ENCODE results near the gene KRT12.

DNA sequence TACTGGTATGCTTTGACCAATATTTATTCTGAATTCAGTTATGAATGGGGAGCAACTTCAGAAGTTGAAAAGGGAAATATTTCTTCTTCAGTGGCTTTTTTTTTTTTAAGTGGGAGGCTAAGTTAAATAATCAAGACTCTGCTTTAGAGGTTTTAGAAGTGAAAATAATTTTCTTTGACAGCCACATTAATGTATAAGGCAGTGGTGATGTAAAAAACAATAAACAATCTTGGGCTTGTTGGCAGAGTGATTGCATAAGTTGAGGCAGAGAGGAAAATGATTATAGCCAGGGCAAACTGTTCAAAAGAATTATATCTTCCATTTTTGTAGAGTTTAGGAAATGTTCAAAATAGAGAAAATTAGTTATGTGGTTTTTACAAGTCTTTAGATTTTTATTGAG is 5.4 kb upstream of the KRT12 start:
- TF ChIP-seq EZH2 (IDR thresholded peaks at IDR 0.05; ENCODE audit: borderline replicate concordance, low read depth, low read length, poor library complexity, severe bottlenecking) = no peak
- TF ChIP-seq, protein P1, sequence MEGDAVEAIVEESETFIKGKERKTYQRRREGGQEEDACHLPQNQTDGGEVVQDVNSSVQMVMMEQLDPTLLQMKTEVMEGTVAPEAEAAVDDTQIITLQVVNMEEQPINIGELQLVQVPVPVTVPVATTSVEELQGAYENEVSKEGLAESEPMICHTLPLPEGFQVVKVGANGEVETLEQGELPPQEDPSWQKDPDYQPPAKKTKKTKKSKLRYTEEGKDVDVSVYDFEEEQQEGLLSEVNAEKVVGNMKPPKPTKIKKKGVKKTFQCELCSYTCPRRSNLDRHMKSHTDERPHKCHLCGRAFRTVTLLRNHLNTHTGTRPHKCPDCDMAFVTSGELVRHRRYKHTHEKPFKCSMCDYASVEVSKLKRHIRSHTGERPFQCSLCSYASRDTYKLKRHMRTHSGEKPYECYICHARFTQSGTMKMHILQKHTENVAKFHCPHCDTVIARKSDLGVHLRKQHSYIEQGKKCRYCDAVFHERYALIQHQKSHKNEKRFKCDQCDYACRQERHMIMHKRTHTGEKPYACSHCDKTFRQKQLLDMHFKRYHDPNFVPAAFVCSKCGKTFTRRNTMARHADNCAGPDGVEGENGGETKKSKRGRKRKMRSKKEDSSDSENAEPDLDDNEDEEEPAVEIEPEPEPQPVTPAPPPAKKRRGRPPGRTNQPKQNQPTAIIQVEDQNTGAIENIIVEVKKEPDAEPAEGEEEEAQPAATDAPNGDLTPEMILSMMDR (conservative IDR thresholded peaks at IDR 0.05; ENCODE audit: low read depth, low read length) = no peak
